SU-DHL-6 (cell line): ENCODE data around the gene RAI1.

Source experiments
- CTCF ChIP-seq: fragments of 200-600 bp; sonication (generic); IDR thresholded peaks from one replicate; pipeline ENCODE4 v1.5.1; 2017; ENCODE audit warnings: antibody characterized with exemption, mild to moderate bottlenecking, low read length, moderate library complexity; ENCODE audit not compliant: insufficient read depth, poor library complexity, severe bottlenecking
- EZH2phosphoT487 ChIP-seq: fragments of 200-600 bp; sonication (generic), shearing (Covaris generic); conservative IDR thresholded peaks from 2 replicates; pipeline ENCODE4 v1.6.1; 2018; ENCODE audit warnings: mild to moderate bottlenecking, antibody characterized with exemption, low read length, moderate library complexity, mixed read lengths

- TF ChIP-seq CTCF = no peak
- TF ChIP-seq EZH2phosphoT487 = no peak
Observed at GRCh38 chr17:17837380-17837821, 156.1 kb downstream of the RAI1 start.
